Measurements from ENCODE around the gene C9orf50.

GRCh38 chr9:129567842-129568559 lies 52.9 kb downstream of the C9orf50 start:
- TF ChIP-seq CTCF (IDR thresholded peaks at IDR 0.05) = no peak
- no peak for TF ChIP-seq POLR2AphosphoS5 (IDR thresholded peaks at IDR 0.05)
- TF ChIP-seq POLR2A (IDR thresholded peaks at IDR 0.05) = no peak
